GM04503 (cell line): Measurements from ENCODE around the gene IL12RB2.

Source experiments
- DNase-seq: peaks from one replicate; pipeline ENCODE4 v3.0.0-alpha.2; 2012; ENCODE audit warnings: low read depth

Gene IL12RB2

DNA sequence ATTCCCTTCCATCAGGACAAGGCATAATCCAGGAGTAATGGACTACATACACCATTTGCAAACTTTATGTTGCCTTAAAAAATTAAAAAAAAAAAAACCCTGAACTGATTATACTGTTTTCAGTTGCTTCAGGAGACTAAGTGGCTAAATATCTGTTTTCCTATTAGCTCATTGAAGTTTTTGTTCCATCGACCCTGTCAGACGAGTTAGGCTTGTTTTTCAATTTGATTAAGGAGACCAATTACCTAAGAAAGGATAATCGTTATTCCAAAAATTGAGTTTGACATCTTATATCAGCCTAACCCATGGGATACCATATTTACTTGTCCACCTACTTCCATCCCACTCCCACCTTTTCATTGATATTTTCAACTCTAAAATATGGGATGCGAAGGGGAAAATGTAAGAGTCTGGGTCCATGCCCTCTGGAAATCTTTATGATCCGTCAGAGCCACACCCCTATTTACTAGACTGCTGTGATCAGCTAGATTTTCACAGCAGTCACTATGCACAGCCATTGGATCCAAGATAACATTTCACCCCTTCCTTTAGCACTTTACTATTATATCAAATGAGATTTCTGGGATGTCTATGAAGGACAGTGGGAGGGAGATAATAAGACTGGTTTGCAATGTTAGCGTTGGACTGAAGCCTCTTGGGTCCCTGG lies 41.0 kb downstream of the IL12RB2 start:
- DNase-seq: no peak

DNA sequence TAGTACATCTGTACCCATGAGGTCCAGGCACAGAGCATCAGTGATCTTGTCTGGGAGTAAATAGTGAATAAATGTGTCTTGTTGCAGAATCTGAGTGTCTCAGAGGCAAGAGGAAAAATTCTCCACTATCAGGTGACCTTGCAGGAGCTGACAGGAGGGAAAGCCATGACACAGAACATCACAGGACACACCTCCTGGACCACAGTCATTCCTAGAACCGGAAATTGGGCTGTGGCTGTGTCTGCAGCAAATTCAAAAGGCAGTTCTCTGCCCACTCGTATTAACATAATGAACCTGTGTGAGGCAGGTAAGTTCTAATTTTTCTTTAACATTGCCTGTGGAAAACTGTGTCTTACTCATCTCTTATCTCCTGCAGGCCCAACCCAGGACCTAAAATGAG lies 43.1 kb downstream of the IL12RB2 start:
- no peak for DNase-seq

- DNase-seq: no peak
Observed at GRCh38 chr1:67352211-67352610, 44.5 kb downstream of the IL12RB2 start.

DNA sequence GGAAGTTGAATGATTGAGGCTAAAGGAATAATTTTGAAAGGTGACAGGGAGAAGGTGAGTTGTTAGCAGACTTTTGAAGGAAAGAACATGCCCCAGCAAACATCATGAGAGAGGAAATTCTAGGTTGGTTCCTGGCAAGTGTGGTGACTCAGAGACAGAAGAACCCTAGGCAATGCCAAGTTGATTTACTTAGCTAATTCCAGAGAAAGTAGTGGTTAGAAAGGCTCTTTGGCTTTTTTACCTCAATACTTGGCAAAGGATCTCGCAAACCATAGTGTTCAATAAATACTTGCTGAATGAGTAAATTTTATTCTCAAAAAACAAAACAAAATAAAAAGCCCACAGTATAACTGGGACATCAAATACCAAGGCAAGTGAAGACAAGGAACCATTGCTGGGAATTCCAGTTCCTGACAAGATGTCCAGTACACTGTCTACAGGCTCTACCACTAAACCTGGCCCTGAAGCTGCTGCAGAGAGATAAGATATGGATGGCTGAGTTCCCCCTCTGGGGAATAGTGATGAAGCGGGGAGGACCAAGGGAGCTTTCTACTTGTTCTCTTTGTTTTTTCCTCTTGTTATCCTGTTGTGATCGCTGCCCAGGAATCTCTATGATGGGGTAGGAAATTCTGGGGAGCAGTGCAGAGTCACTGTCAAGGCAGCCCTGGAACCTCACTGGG lies 48.2 kb downstream of the IL12RB2 start:
- peak; percentile 87 for DNase-seq

GRCh38 chr1:67359592-67359991 lies 51.9 kb downstream of the IL12RB2 start:
- no peak for DNase-seq

- no peak for DNase-seq
Observed at GRCh38 chr1:67361641-67362040, 54.0 kb downstream of the IL12RB2 start.

GRCh38 chr1:67367370-67368045 lies 59.8 kb downstream of the IL12RB2 start:
- no peak for DNase-seq

GRCh38 chr1:67368046-67368514 lies 60.4 kb downstream of the IL12RB2 start:
- no peak for DNase-seq

GRCh38 chr1:67371043-67371442 lies 63.4 kb downstream of the IL12RB2 start:
- no peak for DNase-seq

DNA sequence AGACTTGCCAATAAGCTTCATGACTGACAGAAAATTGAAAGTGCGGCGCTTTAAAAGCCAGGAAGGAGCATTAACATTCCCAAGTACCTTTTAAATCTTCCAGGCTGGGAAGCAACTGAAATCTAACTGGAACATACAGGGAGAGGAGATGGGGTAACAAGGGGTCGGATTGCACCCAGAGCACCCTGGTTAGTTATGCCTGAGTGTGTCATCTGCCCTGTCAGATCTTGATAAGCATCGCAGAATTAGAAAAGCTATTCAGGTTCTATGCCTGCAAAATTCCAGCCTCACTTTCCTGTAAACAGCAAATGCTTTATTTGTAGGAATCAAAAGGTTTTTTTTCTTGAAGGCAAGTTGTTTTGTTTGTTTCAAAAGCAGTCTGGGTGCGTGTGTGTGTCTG lies 64.0 kb downstream of the IL12RB2 start:
- DNase-seq: no peak

GRCh38 chr1:67372136-67372535 lies 64.5 kb downstream of the IL12RB2 start:
- DNase-seq: peak; percentile 17

DNA sequence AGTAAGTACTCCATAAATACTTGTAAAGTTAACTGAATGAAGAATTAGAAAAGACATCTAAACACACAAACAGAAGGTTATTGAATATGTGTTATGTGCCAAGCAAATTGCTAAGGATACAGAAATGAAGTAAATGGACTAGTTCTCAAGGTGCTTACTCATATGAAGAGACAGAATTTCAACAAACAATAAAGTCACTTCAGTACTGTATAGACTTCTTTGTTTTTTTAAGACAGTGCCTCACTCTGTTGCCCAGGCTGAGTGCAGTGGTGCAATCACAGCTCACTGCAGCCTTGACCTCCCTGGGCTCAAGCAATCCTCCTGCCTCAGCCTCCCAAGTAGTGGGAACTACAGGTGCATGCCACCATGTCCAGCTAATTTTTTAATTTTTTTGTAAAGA lies 65.2 kb downstream of the IL12RB2 start:
- DNase-seq: no peak

DNA sequence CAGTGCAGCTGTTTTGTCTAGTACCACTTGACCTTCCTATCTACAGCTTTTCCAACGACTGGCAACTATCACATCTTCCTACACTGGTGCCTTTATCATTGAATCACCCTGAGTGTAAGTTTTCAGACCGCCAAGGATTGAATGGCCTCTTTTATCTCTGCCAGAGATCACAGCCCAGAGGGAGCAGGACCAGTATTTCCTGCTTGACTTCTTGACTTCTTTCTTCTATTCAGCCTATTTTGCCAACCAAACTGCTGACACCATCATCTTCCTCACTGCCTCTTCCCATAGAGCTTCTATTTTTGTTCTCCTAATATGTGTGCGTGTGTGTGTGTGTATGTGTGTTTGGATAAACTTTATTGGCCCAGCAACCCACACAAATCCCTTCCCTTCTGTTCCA lies 68.7 kb downstream of the IL12RB2 start:
- DNase-seq: no peak

DNA sequence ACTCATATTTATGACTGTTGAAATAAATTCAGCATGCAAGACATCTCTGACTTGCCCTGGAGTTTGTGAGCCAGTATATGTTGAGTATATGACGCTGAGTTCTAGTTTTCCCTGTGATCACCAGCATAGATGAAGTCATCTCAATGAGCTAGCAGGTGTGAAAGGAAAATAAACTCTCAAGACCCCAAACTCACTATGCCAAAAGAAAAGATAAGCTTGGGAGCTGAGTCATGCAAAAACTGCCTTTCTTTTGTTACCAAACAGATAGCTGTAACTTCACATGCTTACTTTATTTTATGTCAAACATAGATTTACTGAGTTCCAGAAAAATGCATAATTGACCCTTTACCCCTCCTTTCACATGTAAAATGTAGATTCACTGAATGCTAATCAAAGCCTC lies 69.6 kb downstream of the IL12RB2 start:
- no peak for DNase-seq

DNA sequence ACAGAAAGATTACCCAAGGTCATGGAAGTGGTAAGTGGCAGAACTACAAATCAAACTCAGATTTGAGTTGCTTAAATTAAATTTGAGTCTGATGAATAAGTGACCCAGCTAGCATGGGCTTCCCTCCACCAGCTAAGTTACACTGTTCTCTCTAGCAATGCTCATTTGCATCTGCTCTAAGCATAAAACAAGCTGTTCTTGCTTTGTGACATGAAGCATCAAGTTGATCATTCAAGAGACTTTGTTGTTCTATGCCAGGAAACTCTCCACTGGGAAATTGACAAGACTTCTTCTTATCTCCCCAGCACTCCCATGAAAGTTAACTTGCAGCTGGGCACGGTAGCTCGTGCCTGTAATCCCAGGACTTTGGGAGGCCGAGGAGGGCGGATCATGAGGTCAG lies 73.5 kb downstream of the IL12RB2 start:
- no peak for DNase-seq

DNA sequence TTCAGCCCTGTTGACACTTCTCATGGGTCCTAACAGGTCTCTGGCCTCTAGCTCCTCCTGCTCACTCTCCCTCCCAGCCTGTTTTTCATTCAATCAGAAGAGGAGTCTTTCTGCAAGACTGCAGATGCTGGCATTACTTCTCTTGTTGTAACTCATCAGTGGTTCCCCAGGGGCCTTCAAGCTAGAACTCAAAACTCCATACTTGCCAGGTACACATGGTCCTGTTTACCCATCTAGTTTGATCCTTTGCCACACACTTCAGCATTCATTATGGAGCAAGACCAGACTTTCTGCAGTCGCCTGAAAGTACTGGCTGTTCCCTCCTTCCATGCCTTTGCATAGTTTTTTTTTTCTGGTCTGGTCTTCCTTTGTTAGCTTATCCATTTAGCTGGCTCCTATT lies 74.6 kb downstream of the IL12RB2 start:
- DNase-seq: no peak

DNA sequence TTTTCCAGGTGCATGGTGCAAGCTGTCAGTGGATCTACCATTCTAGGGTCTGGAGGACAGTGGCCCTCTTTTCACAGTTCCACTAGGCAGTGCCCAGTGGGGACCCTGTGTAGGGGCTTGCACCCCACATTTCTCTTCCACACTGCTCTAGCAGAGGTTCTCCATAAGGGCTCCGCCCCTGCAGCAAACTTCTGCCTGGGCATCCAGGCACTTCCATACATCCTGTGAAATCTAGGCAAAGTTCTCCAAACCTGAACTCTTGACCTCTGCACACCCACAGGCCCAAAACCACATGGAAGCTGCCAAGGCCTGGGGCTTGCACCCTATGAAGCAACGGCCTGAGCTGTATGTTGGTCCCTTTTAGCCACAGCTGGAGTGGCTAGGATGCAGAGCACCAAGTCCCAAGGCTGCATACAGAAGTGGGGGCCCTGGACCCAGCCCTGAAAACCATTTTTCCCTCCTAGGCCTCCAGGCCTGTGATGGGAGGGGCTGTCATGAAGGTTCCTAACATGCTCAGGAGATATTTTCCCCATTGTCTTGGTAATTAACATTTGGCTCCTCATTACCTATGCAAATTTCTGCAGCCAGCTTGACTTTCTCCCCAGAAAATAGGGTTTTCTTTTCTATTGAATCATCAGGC lies 76.4 kb downstream of the IL12RB2 start:
- DNase-seq: no peak

- no peak for DNase-seq
Observed at GRCh38 chr1:67390041-67390887, 82.6 kb downstream of the IL12RB2 start.

- no peak for DNase-seq
Observed at GRCh38 chr1:67393240-67393639, 85.6 kb downstream of the IL12RB2 start.

DNA sequence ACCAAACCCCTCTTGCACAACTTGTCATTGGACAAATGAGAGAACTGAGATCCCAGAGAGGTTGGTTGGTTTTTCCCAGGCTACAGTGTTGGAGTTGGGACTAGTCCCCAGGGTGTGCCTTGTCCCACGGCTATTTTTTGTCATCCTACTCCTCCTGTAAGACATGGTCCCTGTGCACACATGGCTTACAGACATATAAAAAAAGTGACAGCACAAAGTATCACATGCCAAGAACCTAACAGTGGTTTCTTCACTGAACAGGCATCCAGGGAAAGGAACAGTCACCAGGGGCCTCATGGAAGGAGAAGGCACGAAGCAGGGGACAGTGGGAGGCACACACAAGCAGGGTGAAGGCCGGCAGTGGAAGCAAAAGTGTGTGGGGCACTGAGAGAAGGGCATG lies 86.1 kb downstream of the IL12RB2 start:
- DNase-seq: no peak

- DNase-seq: no peak
Observed at GRCh38 chr1:67394548-67394947, 86.9 kb downstream of the IL12RB2 start.
